WTC11 (cell line): Measurements from ENCODE around the gene SDC1. TPM values are rescaled to one million over a fixed set of nuclear protein-coding genes. Genes with fewer than 3 reads are reported as not detected.
"Not testable (repeated sequence)": the region's sequence is repeated elsewhere in the genome, so short reads cannot be mapped to it uniquely, and the experiment has no call there.

Source experiments
- ATAC-seq: fragments of 200-7000 bp; cut with Tn5 transposase; 2 replicates; pipeline ENCODE4 v1.10.0; 2021; ENCODE audit warnings: mild to moderate bottlenecking, moderate library complexity
- CTCF ChIA-PET: fragments of 300-600 bp; sonication (Branson Sonifier 250); formaldehyde crosslinking; loops from one replicate; lab custom pipeline; 2021; ENCODE audit warnings: antibody characterized with exemption; lab: Charles Lee
- POLR2A ChIA-PET: fragments of 350-600 bp; sonication (Branson Sonifier 250); formaldehyde crosslinking; loops from one replicate; lab custom pipeline; 2021; ENCODE audit warnings: antibody characterized with exemption; lab: Charles Lee
- DNase-seq: peaks from one replicate; pipeline ENCODE4 v3.0.0; 2021; ENCODE audit warnings: low spot score
- H3K27ac Mint-ChIP-seq: 2 replicates; pipeline ENCODE4 v1.8.0; 2021; ENCODE audit warnings: mixed read lengths
- H3K27me3 Mint-ChIP-seq: 2 replicates; pipeline ENCODE4 v1.8.0; 2021; ENCODE audit warnings: low read depth, mild to moderate bottlenecking, moderate library complexity, mixed read lengths
- H3K36me3 Mint-ChIP-seq: 2 replicates; pipeline ENCODE4 v1.8.0; 2021; ENCODE audit warnings: mixed read lengths
- H3K4me1 Mint-ChIP-seq: 2 replicates; pipeline ENCODE4 v1.8.0; 2022; ENCODE audit warnings: mixed read lengths
- H3K4me3 Mint-ChIP-seq: 2 replicates; pipeline ENCODE4 v1.8.0; 2021; ENCODE audit warnings: mild to moderate bottlenecking, moderate library complexity, mixed read lengths
- H3K9me3 Mint-ChIP-seq: 2 replicates; pipeline ENCODE4 v1.8.0; 2021; ENCODE audit warnings: mixed read lengths
- ELF4 ChIP-seq: sonication (generic); formaldehyde crosslinking; IDR thresholded peaks from 2 replicates; pipeline ENCODE4 v1.8.1; 2022; ENCODE audit warnings: low read depth, mild to moderate bottlenecking, moderate library complexity, missing genetic modification reagents
- EMX1 ChIP-seq: fragments of 250-450 bp; sonication (Bioruptor Pico); IDR thresholded peaks from 2 replicates; pipeline ENCODE4 v1.8.0; 2021; ENCODE audit warnings: mild to moderate bottlenecking
- FOXK1 ChIP-seq: sonication (generic); formaldehyde crosslinking; IDR thresholded peaks from 2 replicates; pipeline ENCODE4 v1.8.0; 2022; ENCODE audit warnings: mild to moderate bottlenecking, moderate library complexity, missing genetic modification reagents
- FOXP1 ChIP-seq: sonication (generic); formaldehyde crosslinking; IDR thresholded peaks from 2 replicates; pipeline ENCODE4 v1.8.0; 2022; ENCODE audit warnings: missing genetic modification reagents, mild to moderate bottlenecking, moderate library complexity, borderline replicate concordance
- GTF2I ChIP-seq: fragments of 250-450 bp; sonication (Bioruptor Pico); conservative IDR thresholded peaks from 2 replicates; pipeline ENCODE4 v1.4.0; 2021; ENCODE audit warnings: mild to moderate bottlenecking
- JAZF1 ChIP-seq: fragments of 250-450 bp; sonication (Bioruptor Pico); IDR thresholded peaks from 2 replicates; pipeline ENCODE4 v1.9.0; 2021; ENCODE audit warnings: moderate library complexity, mild to moderate bottlenecking, inconsistent platforms
- KAT7 ChIP-seq: sonication (generic); formaldehyde crosslinking; IDR thresholded peaks from 2 replicates; pipeline ENCODE4 v1.8.1; 2023; ENCODE audit warnings: missing genetic modification reagents, mild to moderate bottlenecking, borderline replicate concordance
- NFYB ChIP-seq: sonication (generic); formaldehyde crosslinking; conservative IDR thresholded peaks from 2 replicates; pipeline ENCODE4 v1.8.0; 2022; ENCODE audit warnings: low read depth, missing genetic modification reagents
- NR3C1 ChIP-seq: sonication (generic); formaldehyde crosslinking; conservative IDR thresholded peaks from 2 replicates; pipeline ENCODE4 v1.8.1; 2023; ENCODE audit warnings: low read depth, mild to moderate bottlenecking, missing genetic modification reagents
- PRRX2 ChIP-seq: fragments of 250-450 bp; sonication (Bioruptor Pico); IDR thresholded peaks from 2 replicates; pipeline ENCODE4 v1.8.0; 2021; ENCODE audit warnings: mild to moderate bottlenecking
- RELA ChIP-seq: sonication (generic); formaldehyde crosslinking; IDR thresholded peaks from 2 replicates; pipeline ENCODE4 v1.8.1; 2022; ENCODE audit warnings: missing genetic modification reagents, mild to moderate bottlenecking, borderline replicate concordance
- SOX15 ChIP-seq: fragments of 250-450 bp; sonication (Bioruptor Pico); IDR thresholded peaks from 2 replicates; pipeline ENCODE4 v1.9.0; 2021; ENCODE audit warnings: mild to moderate bottlenecking
- TEAD1 ChIP-seq: sonication (generic); formaldehyde crosslinking; IDR thresholded peaks from 2 replicates; pipeline ENCODE4 v1.8.0; 2022; ENCODE audit warnings: mild to moderate bottlenecking, missing genetic modification reagents
- TP53 ChIP-seq: sonication (generic); formaldehyde crosslinking; IDR thresholded peaks from 2 replicates; pipeline ENCODE4 v1.8.1; 2023; ENCODE audit warnings: mild to moderate bottlenecking, missing genetic modification reagents
- ZNF121 ChIP-seq: sonication (generic); formaldehyde crosslinking; IDR thresholded peaks from 2 replicates; pipeline ENCODE4 v1.8.0; 2023; ENCODE audit warnings: missing genetic modification reagents
- ZNF317 ChIP-seq: sonication (generic); formaldehyde crosslinking; IDR thresholded peaks from 2 replicates; pipeline ENCODE4 v1.8.1; 2023; ENCODE audit warnings: low read depth, mild to moderate bottlenecking, moderate library complexity, missing genetic modification reagents, borderline replicate concordance
- ZNF416 ChIP-seq: fragments of 250-450 bp; sonication (Bioruptor Pico); IDR thresholded peaks from 2 replicates; pipeline ENCODE4 v1.9.0; 2021; ENCODE audit warnings: mild to moderate bottlenecking, inconsistent platforms
- ZNF671 ChIP-seq: fragments of 250-450 bp; sonication (Bioruptor Pico); IDR thresholded peaks from 2 replicates; pipeline ENCODE4 v1.8.0; 2021; ENCODE audit warnings: mild to moderate bottlenecking
- total RNA-seq: library from RNA; stranded (reverse); gene quantifications from 3 replicates; pipeline ENCODE4 v1.2.3, GENCODE V29; 2021
- TF ChIP-seq, protein P1 (sequence below): sonication (generic); formaldehyde crosslinking; IDR thresholded peaks from 2 replicates; pipeline ENCODE4 v1.8.1; 2023; ENCODE audit warnings: mild to moderate bottlenecking, missing genetic modification reagents, moderate library complexity
- TF ChIP-seq, protein P2 (sequence below): fragments of 250-450 bp; sonication (Bioruptor Pico); IDR thresholded peaks from 2 replicates; pipeline ENCODE4 v1.9.0; 2021; ENCODE audit warnings: mild to moderate bottlenecking
- TF ChIP-seq, protein P3 (sequence below): sonication (generic); formaldehyde crosslinking; IDR thresholded peaks from 2 replicates; pipeline ENCODE4 v1.8.1; 2022; ENCODE audit warnings: low read depth, missing genetic modification reagents, borderline replicate concordance
- TF ChIP-seq, protein P4 (sequence below): sonication (generic); formaldehyde crosslinking; IDR thresholded peaks from 2 replicates; pipeline ENCODE4 v1.8.0; 2022; ENCODE audit warnings: mild to moderate bottlenecking, missing genetic modification reagents
- TF ChIP-seq, protein P5 (sequence below): sonication (generic); formaldehyde crosslinking; IDR thresholded peaks from 2 replicates; pipeline ENCODE4 v1.8.1; 2023; ENCODE audit warnings: mild to moderate bottlenecking, missing genetic modification reagents, borderline replicate concordance

Gene SDC1
- total RNA-seq, 1 experiment from 2014 or later, result 52.6 TPM

DNA sequence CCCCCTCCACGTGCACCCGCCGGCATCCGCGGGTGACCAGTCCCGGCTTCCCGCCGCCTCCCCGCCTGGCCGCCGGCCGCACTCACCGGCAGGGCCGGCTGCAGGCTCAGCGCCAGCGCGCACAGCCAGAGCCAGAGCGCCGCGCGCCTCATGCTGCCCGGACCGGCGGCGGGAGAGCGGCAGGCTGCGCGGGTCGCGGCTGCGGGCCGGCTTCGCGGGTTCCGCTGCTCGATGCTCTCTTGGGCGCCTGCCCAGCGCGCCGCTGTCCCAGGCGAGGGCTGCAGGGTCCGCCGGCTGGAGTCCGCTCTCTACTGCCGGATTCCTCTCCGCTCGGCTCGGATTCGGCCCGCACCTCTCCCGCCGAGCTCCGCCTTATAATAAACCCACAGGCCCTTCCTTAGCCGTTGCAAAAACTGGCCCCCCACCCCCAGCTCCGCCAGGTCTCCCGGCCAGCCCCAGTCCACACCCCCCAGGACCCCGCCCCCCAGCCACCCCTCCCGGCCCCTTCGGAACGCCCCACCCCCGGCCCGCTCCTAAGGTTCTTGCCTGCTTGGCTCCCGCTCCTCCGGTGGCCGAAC, at the start of gene SDC1 (continued):
- TF ChIP-seq ELF4 (CRISPR knock-in tag), result peak; percentile 17; the same call in 1 of the 2 replicates

DNA sequence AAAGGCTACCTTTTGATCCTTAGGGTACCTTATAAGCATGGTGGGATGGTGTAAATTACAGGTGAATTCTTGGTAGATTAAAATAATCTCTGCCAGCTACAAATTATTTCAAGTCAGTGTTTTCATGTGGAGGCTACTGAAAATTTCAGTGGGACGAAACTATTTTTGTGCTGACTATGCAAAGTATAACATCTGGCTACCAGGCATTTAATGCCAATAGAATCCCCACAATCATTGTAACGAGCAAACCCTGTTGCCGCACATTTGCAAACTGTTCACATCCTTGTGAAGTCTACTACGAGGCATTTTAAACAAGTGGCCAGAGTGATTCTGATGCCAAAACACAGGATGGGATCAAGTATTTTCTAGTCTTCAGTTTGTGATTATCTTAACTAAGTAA, 48.1 kb upstream of the SDC1 start:
- H3K27me3 Mint-ChIP-seq, result no peaks in the 10 kb centered on the region
- no peaks in the 10 kb centered on the region for H3K4me1 Mint-ChIP-seq
- TF ChIP-seq SOX15 (CRISPR knock-in tag) (no peak), ZNF671 (no peak), TEAD1 (CRISPR knock-in tag) (no peak), KAT7 (no peak), GTF2I (CRISPR knock-in tag) (no peak), FOXK1 (CRISPR knock-in tag) (no peak), RELA (CRISPR knock-in tag) (no peak), NR3C1 (CRISPR knock-in tag) (no peak), ZNF416 (CRISPR knock-in tag) (no peak), PRRX2 (no peak), JAZF1 (CRISPR knock-in tag) (no peak)
- TF ChIP-seq, protein P1, sequence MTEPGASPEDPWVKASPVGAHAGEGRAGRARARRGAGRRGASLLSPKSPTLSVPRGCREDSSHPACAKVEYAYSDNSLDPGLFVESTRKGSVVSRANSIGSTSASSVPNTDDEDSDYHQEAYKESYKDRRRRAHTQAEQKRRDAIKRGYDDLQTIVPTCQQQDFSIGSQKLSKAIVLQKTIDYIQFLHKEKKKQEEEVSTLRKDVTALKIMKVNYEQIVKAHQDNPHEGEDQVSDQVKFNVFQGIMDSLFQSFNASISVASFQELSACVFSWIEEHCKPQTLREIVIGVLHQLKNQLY (CRISPR knock-in tag), result no peak
- TF ChIP-seq, protein P2, sequence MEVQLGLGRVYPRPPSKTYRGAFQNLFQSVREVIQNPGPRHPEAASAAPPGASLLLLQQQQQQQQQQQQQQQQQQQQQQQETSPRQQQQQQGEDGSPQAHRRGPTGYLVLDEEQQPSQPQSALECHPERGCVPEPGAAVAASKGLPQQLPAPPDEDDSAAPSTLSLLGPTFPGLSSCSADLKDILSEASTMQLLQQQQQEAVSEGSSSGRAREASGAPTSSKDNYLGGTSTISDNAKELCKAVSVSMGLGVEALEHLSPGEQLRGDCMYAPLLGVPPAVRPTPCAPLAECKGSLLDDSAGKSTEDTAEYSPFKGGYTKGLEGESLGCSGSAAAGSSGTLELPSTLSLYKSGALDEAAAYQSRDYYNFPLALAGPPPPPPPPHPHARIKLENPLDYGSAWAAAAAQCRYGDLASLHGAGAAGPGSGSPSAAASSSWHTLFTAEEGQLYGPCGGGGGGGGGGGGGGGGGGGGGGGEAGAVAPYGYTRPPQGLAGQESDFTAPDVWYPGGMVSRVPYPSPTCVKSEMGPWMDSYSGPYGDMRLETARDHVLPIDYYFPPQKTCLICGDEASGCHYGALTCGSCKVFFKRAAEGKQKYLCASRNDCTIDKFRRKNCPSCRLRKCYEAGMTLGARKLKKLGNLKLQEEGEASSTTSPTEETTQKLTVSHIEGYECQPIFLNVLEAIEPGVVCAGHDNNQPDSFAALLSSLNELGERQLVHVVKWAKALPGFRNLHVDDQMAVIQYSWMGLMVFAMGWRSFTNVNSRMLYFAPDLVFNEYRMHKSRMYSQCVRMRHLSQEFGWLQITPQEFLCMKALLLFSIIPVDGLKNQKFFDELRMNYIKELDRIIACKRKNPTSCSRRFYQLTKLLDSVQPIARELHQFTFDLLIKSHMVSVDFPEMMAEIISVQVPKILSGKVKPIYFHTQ (CRISPR knock-in tag), result no peak
- TF ChIP-seq, protein P3, sequence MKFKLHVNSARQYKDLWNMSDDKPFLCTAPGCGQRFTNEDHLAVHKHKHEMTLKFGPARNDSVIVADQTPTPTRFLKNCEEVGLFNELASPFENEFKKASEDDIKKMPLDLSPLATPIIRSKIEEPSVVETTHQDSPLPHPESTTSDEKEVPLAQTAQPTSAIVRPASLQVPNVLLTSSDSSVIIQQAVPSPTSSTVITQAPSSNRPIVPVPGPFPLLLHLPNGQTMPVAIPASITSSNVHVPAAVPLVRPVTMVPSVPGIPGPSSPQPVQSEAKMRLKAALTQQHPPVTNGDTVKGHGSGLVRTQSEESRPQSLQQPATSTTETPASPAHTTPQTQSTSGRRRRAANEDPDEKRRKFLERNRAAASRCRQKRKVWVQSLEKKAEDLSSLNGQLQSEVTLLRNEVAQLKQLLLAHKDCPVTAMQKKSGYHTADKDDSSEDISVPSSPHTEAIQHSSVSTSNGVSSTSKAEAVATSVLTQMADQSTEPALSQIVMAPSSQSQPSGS (CRISPR knock-in tag), result no peak
- TF ChIP-seq, protein P4, sequence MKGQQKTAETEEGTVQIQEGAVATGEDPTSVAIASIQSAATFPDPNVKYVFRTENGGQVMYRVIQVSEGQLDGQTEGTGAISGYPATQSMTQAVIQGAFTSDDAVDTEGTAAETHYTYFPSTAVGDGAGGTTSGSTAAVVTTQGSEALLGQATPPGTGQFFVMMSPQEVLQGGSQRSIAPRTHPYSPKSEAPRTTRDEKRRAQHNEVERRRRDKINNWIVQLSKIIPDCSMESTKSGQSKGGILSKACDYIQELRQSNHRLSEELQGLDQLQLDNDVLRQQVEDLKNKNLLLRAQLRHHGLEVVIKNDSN, result no peak
- ChIA-PET POLR2A (no interaction called here), CTCF (no interaction called here)
- no peaks in the 10 kb centered on the region for H3K9me3 Mint-ChIP-seq
- peaks cover 19% of the 10 kb centered on the region for H3K36me3 Mint-ChIP-seq
- no peak overlapping the region for H3K4me3 Mint-ChIP-seq
- no peak overlapping the region for H3K27ac Mint-ChIP-seq
- ATAC-seq (no peak), DNase-seq (no peak)

DNA sequence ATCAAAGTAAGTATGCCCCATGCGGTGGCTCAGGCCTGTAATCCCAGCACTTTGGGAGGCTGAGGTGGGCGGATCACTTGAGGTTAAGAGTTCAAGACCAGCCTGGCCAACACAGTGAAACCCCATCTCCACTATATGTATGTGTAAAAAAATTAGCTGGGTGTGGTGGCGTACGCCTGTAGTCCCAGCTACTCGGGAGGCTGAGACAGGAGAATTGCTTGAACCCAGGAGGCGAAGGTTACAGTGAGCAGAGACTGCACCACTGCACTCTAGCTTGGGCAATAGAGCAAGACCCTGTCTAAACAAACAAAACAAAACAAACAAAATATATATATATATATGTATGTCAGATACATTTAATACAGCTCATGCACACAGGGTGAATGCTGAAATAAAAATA, 43.4 kb upstream of the SDC1 start:
- POLR2A ChIA-PET, CTCF ChIA-PET: not testable (repeated sequence)

DNA sequence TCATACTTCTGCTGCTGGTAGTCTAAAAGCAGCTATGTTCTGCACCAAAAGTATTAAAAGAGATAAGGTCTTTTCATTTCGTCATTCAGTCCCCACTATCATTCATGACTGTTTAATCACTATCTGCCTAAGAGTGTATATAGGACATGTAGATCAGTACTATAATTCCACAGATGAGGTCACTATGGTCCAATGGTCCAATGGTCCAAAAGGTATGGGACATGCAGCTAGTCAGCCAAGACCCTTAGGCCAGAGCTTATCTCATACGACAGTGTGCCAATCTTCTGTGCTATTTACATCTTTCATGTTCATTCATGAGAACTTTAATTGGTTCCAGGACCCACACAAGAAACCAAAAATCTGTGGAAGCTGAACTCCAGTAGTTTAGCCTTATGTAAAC, 42.6 kb upstream of the SDC1 start:
- no peak for ATAC-seq
- H3K4me1 Mint-ChIP-seq, result no peaks in the 10 kb centered on the region
- H3K4me3 Mint-ChIP-seq, result no peak overlapping the region
- H3K27ac Mint-ChIP-seq, result no peak overlapping the region
- POLR2A ChIA-PET, result no interaction called here
- no peak for DNase-seq
- CTCF ChIA-PET, result no interaction called here
- TF ChIP-seq ELF4 (CRISPR knock-in tag), result no peak
- no peak for TF ChIP-seq NFYB (CRISPR knock-in tag)
- no peak for TF ChIP-seq TEAD1 (CRISPR knock-in tag)
- no peak for TF ChIP-seq ZNF317 (CRISPR knock-in tag)
- TF ChIP-seq, protein P5, sequence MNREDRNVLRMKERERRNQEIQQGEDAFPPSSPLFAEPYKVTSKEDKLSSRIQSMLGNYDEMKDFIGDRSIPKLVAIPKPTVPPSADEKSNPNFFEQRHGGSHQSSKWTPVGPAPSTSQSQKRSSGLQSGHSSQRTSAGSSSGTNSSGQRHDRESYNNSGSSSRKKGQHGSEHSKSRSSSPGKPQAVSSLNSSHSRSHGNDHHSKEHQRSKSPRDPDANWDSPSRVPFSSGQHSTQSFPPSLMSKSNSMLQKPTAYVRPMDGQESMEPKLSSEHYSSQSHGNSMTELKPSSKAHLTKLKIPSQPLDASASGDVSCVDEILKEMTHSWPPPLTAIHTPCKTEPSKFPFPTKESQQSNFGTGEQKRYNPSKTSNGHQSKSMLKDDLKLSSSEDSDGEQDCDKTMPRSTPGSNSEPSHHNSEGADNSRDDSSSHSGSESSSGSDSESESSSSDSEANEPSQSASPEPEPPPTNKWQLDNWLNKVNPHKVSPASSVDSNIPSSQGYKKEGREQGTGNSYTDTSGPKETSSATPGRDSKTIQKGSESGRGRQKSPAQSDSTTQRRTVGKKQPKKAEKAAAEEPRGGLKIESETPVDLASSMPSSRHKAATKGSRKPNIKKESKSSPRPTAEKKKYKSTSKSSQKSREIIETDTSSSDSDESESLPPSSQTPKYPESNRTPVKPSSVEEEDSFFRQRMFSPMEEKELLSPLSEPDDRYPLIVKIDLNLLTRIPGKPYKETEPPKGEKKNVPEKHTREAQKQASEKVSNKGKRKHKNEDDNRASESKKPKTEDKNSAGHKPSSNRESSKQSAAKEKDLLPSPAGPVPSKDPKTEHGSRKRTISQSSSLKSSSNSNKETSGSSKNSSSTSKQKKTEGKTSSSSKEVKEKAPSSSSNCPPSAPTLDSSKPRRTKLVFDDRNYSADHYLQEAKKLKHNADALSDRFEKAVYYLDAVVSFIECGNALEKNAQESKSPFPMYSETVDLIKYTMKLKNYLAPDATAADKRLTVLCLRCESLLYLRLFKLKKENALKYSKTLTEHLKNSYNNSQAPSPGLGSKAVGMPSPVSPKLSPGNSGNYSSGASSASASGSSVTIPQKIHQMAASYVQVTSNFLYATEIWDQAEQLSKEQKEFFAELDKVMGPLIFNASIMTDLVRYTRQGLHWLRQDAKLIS (CRISPR knock-in tag), result no peak
- no peak for TF ChIP-seq EMX1
- no peak for TF ChIP-seq TP53 (CRISPR knock-in tag)
- no peak for TF ChIP-seq FOXP1 (CRISPR knock-in tag)
- H3K36me3 Mint-ChIP-seq, result peaks cover 29% of the 10 kb centered on the region
- H3K27me3 Mint-ChIP-seq, result no peaks in the 10 kb centered on the region
- H3K9me3 Mint-ChIP-seq, result no peaks in the 10 kb centered on the region

More for the DNA sequence above, 43.4 kb upstream of the SDC1 start:
- H3K4me1 Mint-ChIP-seq, H3K9me3 Mint-ChIP-seq, H3K4me3 Mint-ChIP-seq, DNase-seq, H3K27ac Mint-ChIP-seq, H3K27me3 Mint-ChIP-seq, ATAC-seq: not testable (repeated sequence)
- 0 out of 2 replicates have a peak, but pooled peaks have one; percentile 50 for TF ChIP-seq ZNF121 (CRISPR knock-in tag)
- H3K36me3 Mint-ChIP-seq, result peaks cover 27% of the 10 kb centered on the region
